ENCODE measurements around the gene RIPOR1.
A peak's percentile ranks its signal among the peaks of the same experiment; 100 is the strongest.
"Not testable (repeated sequence)": the region's sequence is repeated elsewhere in the genome, so short reads cannot be mapped to it uniquely, and the experiment has no call there.

The RIPOR1 gene

DNA sequence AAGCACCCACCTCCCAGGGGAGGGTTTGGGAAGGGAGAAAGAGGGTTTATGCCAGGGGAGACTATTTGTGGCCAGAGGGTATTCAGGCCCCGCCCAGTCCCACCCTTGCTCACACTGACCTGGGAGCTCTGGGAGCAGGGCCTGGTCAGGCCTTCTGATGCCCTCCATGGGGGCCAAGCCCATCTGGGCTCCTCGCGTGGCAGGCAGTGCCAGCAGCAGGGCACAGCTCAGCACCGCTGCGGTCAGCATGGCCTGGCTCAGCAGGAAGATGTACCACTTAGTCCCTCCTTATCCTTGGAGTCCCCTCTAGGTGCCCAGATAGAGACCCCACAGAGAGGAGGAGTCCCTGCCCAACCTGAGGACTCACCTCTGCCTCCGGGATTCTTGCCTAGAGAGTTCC, 45.5 kb upstream of the RIPOR1 start, which contains the start of gene AGRP:
TSS of gene AGRP (minus strand) at position 398 of the 400 bp plus-strand sequence. CDS start at position 249, 149 bp downstream.
- Histone ChIP-seq H3K27ac (peak within 1 kb of the TSS; percentile 99), H3K4me3 (ENCODE audit: low read depth in 1 of 2, low read length in 1 of 2) (peak within 1 kb of the TSS; percentile 98), H3K4me1 (ENCODE audit: control insufficient read depth in 1 of 2, insufficient read depth in 1 of 2, low read depth in 1 of 2, low read length in 1 of 2) (peaks cover 75 to 77% of the 10 kb centered on the region in 2 experiments)

GRCh38 chr16:67483731-67484525, 44.7 kb upstream of the RIPOR1 start:
- Histone ChIP-seq H3K27ac (peak overlapping the region; percentile 13), H3K36me3 (peaks cover 13% of the 10 kb centered on the region), H3K27me3 (no peaks in the 10 kb centered on the region), H3K4me1 (ENCODE audit: control insufficient read depth in 1 of 2, insufficient read depth in 1 of 2, low read depth in 1 of 2, low read length in 1 of 2) (peaks cover 75 to 78% of the 10 kb centered on the region in 2 experiments), H3K9me3 (no peaks in the 10 kb centered on the region), H3K4me3 (ENCODE audit: low read depth in 1 of 2, low read length in 1 of 2) (no peak overlapping the region)
- TF ChIP-seq, protein P1, sequence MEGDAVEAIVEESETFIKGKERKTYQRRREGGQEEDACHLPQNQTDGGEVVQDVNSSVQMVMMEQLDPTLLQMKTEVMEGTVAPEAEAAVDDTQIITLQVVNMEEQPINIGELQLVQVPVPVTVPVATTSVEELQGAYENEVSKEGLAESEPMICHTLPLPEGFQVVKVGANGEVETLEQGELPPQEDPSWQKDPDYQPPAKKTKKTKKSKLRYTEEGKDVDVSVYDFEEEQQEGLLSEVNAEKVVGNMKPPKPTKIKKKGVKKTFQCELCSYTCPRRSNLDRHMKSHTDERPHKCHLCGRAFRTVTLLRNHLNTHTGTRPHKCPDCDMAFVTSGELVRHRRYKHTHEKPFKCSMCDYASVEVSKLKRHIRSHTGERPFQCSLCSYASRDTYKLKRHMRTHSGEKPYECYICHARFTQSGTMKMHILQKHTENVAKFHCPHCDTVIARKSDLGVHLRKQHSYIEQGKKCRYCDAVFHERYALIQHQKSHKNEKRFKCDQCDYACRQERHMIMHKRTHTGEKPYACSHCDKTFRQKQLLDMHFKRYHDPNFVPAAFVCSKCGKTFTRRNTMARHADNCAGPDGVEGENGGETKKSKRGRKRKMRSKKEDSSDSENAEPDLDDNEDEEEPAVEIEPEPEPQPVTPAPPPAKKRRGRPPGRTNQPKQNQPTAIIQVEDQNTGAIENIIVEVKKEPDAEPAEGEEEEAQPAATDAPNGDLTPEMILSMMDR (IDR thresholded peaks at IDR 0.05), result no peak

More for the DNA sequence above, 45.5 kb upstream of the RIPOR1 start, which contains the start of gene AGRP:
- TF ChIP-seq, protein P1 (IDR thresholded peaks at IDR 0.05), result no peak
- Histone ChIP-seq H3K36me3 (peaks cover 16% of the 10 kb centered on the region), H3K9me3 (no peaks in the 10 kb centered on the region), H3K27me3 (no peaks in the 10 kb centered on the region)

GRCh38 chr16:67486805-67487204, 41.8 kb upstream of the RIPOR1 start:
- Histone ChIP-seq H3K36me3 (peaks cover 13% of the 10 kb centered on the region), H3K27me3 (no peaks in the 10 kb centered on the region), H3K4me3 (ENCODE audit: low read depth in 1 of 2, low read length in 1 of 2) (peak overlapping the region in 1 of 2 experiments; percentile 18), H3K9me3 (no peaks in the 10 kb centered on the region), H3K4me1 (ENCODE audit: control insufficient read depth in 1 of 2, insufficient read depth in 1 of 2, low read depth in 1 of 2, low read length in 1 of 2) (peaks cover 91 to 94% of the 10 kb centered on the region in 2 experiments), H3K27ac (peak overlapping the region; percentile 94)
- TF ChIP-seq, protein P1 (IDR thresholded peaks at IDR 0.05), result no peak

DNA sequence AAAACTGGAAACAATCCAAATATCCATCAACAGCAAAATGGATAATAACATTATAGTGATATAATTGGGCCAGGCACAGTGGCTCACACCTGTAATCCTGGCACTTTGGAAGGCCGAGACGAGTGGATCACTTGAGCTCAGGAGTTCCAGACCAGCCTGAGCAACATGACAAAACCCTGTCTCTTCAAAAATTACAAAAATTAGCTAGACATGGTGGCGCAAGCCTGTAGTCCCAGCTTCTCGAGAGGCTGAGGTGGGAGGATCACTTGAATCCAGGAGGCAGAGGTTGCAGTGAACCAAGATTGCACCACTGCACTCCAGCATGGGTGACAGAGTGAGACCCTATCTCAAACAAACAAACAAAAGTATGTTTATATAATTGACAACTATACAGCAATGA, 41.1 kb upstream of the RIPOR1 start:
- H3K9me3 ChIP-seq, H3K27me3 ChIP-seq: not testable (repeated sequence)
- H3K4me3 ChIP-seq (ENCODE audit: low read depth in 1 of 2, low read length in 1 of 2), result peak overlapping the region in 1 of 2 experiments; percentile 60
- H3K4me1 ChIP-seq (ENCODE audit: control insufficient read depth in 1 of 2, insufficient read depth in 1 of 2, low read depth in 1 of 2, low read length in 1 of 2), result peaks cover 91 to 94% of the 10 kb centered on the region in 2 experiments
- H3K36me3 ChIP-seq, result peaks cover 13% of the 10 kb centered on the region
- peak overlapping the region; percentile 94 for H3K27ac ChIP-seq

DNA sequence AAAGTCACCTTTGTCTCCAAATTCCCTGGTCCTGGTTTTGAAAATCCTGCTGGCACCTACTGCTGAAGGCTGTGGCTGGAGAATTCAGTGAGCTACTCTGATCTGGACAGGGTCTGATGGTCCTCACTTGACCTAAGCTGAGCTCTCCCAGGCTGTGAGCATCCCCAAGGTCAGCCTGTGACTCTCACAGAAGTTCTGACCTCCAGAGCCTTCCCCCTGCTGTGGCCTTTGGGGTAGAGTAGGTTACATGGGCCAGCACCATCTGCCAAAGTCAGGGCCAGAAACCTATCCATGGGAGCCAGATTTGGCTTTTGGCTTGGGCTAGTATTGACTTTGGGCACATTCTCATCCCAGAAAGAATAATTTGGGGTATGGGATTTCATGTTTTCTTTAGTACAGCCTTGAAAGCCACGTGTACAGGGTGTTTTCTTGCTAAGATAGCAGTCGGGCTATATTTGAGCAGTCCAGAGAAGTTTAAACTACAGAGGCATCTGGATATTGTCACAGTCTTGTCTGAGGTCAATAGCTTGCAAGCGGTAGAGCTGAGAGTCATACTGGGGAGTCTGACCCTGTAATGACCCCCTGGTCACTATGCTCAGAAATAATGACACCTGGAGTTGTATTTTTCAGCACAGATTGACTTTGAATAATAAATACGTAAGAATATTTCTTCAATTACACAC, 39.1 kb upstream of the RIPOR1 start:
- TF ChIP-seq, protein P1 (IDR thresholded peaks at IDR 0.05), result no peak
- Histone ChIP-seq H3K4me3 (ENCODE audit: low read depth in 1 of 2, low read length in 1 of 2) (peak overlapping the region; percentile 46 to 60), H3K36me3 (peaks cover 8% of the 10 kb centered on the region), H3K9me3 (no peaks in the 10 kb centered on the region), H3K4me1 (ENCODE audit: control insufficient read depth in 1 of 2, insufficient read depth in 1 of 2, low read depth in 1 of 2, low read length in 1 of 2) (peaks cover 90 to 91% of the 10 kb centered on the region in 2 experiments), H3K27ac (peak overlapping the region; percentile 94), H3K27me3 (no peaks in the 10 kb centered on the region)
